Measurements from ENCODE around the gene CDPF1. TPM values are rescaled to one million over a fixed set of nuclear protein-coding genes. Genes with fewer than 3 reads are reported as not detected.
A peak's percentile ranks its signal among the peaks of the same experiment; 100 is the strongest.

Gene CDPF1
- total and polyA plus RNA-seq, 2 experiments from 2014 or later = 10.1 to 14.5 TPM

- no peak for ATAC-seq
- Histone ChIP-seq H3K4me2 (peak overlapping the region; percentile 89), H3K9me2 (ENCODE audit: insufficient read depth) (no peaks in the 10 kb centered on the region), H4K20me1 (replicated peaks; ENCODE audit: insufficient read depth) (no peaks in the 10 kb centered on the region), H2AFZ (peak overlapping the region; percentile 81; the same call in 1 of the 2 replicates), H3K36me3 (ENCODE audit: insufficient read depth) (no peaks in the 10 kb centered on the region), H3K27ac (ENCODE audit: low read depth) (no peak overlapping the region), H3K79me2 (replicated peaks; ENCODE audit: insufficient read depth) (no peaks in the 10 kb centered on the region), H3F3A (replicated peaks; ENCODE audit: low read depth) (no peaks in the 10 kb centered on the region), H3K27me3 (ENCODE audit: insufficient read depth) (peaks cover 10% of the 10 kb centered on the region), H3K4me3 (peak overlapping the region; percentile 69), H3K4me1 (ENCODE audit: insufficient read depth) (peaks cover 6% of the 10 kb centered on the region)
- peaks cover 14% of the 10 kb centered on the region for H3K4me1 Mint-ChIP-seq
- H3K27me3 Mint-ChIP-seq (ENCODE audit: insufficient read depth, low read depth, poor library complexity) = peaks cover 19% of the 10 kb centered on the region
- H3K9me3 Mint-ChIP-seq = no peaks in the 10 kb centered on the region
- peak overlapping the region; percentile 78 for H3K4me3 Mint-ChIP-seq
- DNase-seq (ENCODE audit: low spot score) = no peak
- H3K36me3 Mint-ChIP-seq (ENCODE audit: low read depth) = no peaks in the 10 kb centered on the region; the same call in 2 of the 3 replicates
- H3K27ac Mint-ChIP-seq = no peak overlapping the region
- TF ChIP-seq NANOG (IDR thresholded peaks at IDR 0.05; ENCODE audit: borderline replicate concordance) (no peak), ZNF462 (CRISPR knock-in tag; IDR thresholded peaks at IDR 0.05) (no peak), REST (IDR thresholded peaks at IDR 0.05; ENCODE audit: unreplicated experiment) (no peak), ZNF331 (CRISPR knock-in tag; IDR thresholded peaks at IDR 0.05; ENCODE audit: low read depth) (no peak), STAT1 (IDR thresholded peaks at IDR 0.05; ENCODE audit: unreplicated experiment) (no peak), POLR2AphosphoS5 (IDR thresholded peaks at IDR 0.05; ENCODE audit: low read depth) (no peak), EZH2 (IDR thresholded peaks at IDR 0.05; ENCODE audit: low read depth, unreplicated experiment) (no peak), JUNB (IDR thresholded peaks at IDR 0.05; ENCODE audit: unreplicated experiment) (no peak)
These were observed 1.2 kb upstream of the CDPF1 start for GRCh38 chr22:46251266-46251665.

Data from GM23338 (cell line).